HG02840 (cell line): ENCODE results near the gene GLP2R.
"Not testable (repeated sequence)": the region's sequence is repeated elsewhere in the genome, so short reads cannot be mapped to it uniquely, and the experiment has no call there.

Experiments used
- ATAC-seq: cut with Tn5 transposase; IDR thresholded peaks from one replicate; pipeline ENCODE4 v1.9.1; 2021; ENCODE audit warnings: mild to moderate bottlenecking, moderate library complexity, moderate number of reproducible peaks; ENCODE audit not compliant: unreplicated experiment, low FRiP score

Gene GLP2R, protein sequence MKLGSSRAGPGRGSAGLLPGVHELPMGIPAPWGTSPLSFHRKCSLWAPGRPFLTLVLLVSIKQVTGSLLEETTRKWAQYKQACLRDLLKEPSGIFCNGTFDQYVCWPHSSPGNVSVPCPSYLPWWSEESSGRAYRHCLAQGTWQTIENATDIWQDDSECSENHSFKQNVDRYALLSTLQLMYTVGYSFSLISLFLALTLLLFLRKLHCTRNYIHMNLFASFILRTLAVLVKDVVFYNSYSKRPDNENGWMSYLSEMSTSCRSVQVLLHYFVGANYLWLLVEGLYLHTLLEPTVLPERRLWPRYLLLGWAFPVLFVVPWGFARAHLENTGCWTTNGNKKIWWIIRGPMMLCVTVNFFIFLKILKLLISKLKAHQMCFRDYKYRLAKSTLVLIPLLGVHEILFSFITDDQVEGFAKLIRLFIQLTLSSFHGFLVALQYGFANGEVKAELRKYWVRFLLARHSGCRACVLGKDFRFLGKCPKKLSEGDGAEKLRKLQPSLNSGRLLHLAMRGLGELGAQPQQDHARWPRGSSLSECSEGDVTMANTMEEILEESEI

DNA sequence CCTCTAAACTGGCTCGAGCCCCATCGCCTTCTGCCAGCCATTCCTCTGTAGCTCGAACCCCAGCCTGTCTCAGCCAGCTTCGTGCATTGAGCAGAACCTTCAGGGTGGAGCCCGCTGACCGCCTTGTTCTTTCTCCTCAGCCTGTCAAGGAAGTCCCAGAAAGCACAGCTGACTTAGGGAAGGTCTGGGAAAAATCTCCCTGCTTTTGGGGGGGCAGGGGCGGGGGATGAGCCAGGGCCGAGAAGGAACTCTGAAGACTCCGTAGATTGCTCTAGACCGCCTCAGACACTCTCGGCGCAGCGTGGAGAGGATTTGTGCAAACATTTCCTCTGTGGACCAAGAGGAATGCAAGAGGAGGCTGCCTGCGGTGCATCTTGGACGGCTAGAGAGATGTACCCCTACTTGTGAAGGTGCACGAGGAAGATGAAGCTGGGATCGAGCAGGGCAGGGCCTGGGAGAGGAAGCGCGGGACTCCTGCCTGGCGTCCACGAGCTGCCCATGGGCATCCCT lies at the start of gene GLP2R:
Gene GLP2R, plus strand, starts transcription at position 284 of the 510 bp plus-strand sequence. Its CDS starts 140 bp downstream, at position 424.
- ATAC-seq, result no peak

DNA sequence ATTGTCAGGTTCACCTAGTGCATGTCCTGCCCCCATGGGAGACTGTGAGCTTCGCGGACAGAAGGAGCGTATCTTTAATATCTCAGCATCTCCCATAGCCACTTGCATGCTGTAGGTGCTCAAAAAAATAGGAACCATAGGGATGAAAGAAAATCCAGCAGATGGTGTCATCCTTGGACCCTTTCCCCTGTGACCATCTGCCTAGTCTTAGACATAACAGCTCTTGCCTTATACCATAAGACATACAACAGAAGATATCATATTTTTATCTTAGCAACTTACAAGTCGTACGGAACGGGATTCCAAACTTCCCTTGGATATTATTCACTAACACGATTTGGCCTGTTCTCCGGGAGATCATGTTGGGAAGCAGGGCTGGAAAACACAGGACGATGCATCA lies 48.8 kb upstream of the GLP2R start:
- ATAC-seq, result no peak

DNA sequence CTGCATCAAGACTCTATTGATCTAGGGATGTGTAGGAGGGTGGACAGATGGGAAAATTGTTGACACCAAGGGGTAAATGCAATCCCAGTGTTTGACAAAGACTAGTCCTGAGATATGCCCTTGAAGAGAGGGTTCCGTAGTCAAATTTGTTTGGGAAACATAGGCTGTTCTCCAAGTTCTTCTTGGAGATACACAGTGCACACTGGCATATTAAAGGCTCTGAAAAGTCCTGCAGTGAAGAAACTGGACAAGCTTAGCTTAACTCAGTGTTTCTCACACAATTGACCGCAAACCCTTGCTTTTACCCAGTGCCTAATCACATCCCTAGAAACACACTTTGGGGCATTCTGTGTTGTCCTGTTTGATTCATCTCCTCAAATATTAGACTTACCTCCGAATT lies 45.2 kb upstream of the GLP2R start:
- ATAC-seq, result no peak

DNA sequence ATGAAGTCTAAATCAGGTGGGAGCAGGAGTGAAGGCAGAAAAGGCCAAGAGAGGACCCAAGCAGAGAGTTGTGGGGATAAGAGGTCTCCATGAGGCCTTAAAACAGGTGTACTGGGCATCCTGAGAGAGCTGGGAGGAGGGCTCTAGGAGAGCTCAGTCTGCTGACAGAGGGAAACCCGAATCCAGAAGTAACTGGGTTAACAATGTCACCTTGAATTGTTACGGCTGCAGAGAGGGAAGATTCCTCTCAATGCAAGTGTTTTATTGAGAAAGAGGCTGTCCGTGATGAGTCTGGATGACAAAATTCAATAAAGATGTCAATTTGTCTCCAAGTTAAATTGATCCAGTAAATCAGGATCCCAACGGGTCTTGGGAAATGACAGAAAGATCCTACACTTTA lies 42.7 kb upstream of the GLP2R start:
- ATAC-seq, result no peak

DNA sequence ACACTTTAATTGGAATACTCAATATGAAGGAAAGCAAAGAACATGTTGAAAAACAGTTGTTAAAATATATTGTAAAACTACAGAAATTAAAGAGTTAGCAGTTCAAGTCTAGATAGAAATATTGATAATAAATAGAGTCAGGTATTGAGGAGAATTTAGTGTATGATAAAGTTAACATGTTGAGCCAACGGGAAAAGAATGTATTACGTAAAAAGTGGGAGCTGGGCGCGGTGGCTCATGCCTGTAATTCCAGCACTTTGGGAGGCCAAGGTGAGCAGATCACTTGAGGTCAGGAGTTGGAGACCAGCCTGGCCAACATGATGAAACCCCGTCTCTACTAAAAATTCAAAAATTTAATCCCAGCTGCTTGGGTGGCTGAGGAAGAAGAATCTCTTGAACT lies 42.3 kb upstream of the GLP2R start:
- not testable (repeated sequence) for ATAC-seq

DNA sequence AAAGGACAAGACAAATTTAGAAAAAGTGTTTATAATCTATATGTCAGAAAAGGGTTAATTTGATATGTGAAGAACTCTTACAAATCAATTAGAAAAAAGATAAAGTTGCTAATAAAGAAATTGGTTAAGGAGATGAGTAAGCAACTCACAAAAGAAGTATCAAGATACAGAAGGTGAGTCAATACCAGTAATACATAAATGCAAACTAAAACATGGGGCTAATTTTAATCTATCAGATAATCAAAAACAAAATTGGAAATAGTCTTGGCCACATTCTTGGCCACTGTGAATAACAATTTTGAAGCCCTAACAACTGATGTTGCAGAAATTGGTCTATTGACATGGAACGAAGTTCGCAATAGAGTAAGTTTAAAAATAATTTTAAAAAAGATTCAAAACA lies 41.2 kb upstream of the GLP2R start:
- no peak for ATAC-seq

DNA sequence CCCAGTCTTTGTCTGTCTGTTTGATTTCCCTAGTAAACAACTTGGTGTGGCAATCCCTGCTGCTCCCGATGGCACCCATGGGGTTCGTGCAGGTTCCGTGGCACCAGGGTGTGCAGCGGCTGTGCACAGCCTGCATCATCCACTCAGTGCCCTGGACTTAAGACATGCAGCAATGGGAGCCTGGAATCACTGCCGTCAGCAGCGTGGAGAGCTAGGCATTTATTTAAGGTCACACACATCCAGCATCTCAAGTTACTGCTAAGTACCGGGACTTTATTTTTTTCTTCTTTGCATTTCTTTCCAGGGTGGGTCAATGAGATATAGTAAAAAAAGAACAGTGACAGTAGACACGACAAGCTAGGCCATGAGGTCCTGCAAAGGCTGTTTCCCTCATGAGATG lies 37.1 kb upstream of the GLP2R start:
- no peak for ATAC-seq

DNA sequence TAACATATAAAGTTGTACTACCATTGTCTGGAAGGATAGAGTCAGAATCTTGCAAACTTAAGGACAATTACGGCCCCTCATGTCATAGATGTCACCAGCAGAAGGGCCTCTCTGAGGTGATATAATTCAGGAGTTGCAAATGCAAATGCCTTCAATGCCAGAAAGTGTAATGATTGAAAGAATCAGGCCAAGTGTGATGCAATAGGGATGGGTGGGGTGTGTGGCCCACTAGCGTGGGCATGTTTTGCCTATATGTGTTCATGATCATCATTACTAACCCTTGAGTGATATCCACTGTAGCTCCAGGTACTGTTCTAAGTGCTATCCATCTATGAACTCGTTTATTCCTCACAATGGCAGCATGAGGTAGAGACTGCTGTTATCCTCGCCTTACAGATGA lies 35.4 kb upstream of the GLP2R start:
- no peak for ATAC-seq

DNA sequence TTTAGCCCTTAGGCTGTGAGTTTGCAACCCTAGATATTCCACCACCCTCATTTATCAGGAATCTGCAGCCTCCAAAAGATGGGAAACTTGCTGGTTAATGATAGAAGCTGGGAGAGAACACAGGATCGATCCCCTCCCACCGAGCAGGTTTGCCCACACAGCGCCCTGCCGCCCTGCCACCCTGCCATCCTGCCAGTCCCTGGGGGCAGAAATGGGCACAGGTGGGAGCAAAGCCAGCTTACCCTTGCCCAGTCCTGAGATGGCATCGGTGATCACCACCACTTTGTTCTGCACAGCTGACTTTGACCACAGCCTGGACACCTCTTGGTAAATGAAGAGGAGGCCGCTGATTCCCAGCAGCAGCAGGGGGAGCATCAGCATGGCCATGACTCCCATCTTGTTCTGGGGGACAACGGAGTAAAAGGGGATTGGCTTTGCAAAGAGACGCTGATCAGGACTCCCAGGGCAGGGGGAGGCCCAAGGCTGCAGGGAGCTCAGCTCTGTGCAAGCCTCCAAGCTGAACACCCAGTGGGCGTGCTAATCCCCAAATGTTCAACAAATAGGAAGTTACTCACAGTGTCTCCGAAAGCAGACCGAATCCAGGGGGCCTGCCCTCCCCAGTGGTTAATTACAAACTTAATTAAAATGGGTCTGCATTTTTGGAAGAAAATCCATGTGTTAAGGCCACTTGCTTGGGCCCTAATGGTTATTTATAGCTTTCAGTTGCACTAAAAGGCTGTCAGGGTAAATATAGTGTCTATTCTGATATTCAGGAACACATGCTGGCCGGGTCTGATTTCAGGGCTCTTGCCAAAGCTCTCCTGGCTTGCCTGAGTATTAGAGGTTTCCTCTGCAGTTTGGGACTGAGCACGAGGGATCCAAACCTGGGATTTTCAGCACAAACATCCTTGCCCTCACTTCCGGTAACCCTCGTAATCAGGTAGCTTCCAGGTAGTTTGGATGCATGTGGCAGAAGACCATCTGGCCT lies 34.5 kb upstream of the GLP2R start, which contains the start of gene DHRS7C:
Gene DHRS7C, minus strand, starts transcription at position 704 of the 988 bp plus-strand sequence. Its CDS starts 308 bp downstream, at position 396.
- no peak for ATAC-seq

DNA sequence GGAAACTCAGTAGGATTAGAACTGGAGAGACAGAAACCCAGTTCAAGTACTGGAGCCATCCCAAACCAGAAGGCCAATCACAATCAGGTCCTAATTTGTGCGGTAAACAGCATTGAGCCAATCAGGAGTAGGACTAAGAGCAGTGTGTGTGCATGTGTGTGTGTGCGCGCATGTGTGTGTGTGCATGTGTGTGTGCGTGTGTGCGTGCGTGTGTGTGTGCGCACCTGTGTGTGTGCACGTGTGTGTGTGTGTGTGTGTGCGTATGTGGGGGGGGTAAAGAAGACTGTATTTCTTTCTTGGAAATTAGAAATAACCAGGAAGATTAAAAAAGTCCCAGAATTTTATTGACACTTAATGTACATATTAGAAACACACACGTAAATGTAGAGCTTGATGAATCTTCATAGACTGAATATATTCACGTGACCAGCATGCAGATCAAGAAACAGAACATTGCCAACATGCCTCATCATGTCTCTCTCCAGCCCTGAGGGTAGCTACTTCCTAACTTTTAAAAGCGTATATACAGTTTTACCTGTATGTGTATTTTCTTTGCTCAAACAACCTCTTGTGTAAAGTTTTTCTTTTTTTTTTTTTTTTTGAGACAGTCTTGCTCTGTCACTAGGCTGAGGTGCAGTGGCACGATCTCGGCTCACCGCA lies 33.4 kb upstream of the GLP2R start:
- ATAC-seq, result no peak

DNA sequence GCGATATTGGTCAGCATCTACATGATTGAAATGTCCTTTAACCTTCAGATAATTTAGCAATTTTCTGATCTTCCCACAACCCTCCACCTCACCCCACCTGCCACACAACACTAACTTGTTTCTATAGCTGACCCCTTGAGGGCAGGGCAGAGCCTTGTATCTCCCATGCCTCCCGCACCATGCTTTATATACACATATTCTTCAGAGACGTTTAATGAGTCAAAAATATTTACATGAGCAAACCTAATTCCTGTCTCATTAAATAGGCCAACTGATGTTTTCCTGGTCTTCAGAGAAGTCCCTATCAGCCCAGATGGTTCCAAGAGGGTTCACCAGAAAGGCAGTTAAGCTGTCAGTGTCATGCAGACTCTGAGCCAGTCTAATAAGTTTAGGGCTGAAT lies 27.7 kb upstream of the GLP2R start:
- no peak for ATAC-seq

DNA sequence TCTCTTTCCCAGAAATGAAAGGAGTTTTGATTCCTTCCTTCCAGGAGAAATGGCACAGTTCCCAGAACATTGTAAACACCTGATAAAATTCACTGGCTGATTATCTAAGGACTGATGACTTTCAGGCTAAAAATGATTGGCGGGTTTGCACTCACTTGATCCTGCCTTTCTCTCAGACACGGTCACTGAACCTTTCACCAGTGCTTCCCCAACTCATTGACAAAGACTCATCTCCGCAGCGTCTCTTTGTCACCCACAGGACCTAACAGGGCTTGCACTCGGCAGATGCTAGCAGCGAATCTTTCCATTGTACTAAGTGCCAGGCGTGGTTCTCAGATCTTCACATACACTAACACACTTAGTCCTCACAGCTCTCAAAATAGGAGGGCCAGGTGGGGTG lies 27.0 kb upstream of the GLP2R start:
- no peak for ATAC-seq

DNA sequence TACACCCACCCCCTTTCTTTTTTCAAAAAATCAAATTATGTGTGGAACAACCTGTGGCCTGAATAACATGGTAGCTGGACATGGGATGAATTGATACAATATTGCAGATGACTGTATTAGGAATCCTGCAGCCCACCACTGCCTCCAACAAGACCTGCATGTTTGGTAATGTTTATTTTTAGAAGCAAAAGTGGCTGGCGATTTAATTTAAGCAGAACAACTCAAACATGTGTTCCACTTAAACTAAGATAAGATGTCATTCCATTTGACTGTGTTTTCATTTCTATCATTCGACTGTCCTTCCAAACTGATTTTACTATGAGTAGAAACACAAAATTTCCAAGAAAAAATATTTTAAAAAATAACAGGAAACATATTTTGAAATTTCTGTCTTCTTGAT lies 24.2 kb upstream of the GLP2R start:
- ATAC-seq, result no peak

DNA sequence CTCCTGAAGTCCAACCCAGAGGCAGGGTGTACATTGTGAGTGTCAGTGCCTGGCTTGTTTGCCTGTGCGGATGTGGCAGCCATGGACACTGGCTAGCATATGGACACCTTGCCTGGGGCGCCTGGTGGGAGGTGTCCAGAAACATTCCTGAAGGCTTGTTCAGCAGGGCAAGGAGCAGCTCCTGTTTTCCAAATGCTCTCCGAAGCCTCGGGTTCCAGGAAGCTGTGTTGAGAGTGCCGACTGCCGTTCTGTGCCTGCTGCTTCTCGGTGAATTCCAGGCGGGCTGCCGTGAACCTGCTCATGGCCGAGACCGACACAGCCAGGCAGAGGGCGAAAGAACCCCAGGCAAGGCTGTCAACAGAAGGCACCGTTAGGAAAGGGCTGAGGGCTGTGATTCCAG lies 23.4 kb upstream of the GLP2R start:
- ATAC-seq, result no peak

DNA sequence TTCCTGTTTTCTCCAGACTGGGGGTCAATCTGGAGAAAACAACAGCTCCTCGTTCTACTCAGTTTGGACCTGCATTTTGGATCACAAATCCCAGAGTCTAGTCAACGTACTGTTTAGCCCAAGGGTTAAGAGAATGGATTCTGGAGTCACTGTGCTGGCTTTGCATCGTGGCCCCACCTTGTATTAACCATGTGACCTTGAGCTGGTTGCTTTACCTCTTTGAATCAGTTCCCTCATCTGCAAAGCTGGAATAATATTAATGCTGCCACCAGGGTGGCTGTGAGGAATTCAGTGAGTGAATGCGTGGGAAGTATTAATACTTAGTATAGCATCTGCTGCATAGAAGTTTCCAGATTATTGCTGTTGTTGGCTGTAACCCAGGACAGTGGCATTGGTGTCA lies 23.0 kb upstream of the GLP2R start:
- ATAC-seq, result no peak

DNA sequence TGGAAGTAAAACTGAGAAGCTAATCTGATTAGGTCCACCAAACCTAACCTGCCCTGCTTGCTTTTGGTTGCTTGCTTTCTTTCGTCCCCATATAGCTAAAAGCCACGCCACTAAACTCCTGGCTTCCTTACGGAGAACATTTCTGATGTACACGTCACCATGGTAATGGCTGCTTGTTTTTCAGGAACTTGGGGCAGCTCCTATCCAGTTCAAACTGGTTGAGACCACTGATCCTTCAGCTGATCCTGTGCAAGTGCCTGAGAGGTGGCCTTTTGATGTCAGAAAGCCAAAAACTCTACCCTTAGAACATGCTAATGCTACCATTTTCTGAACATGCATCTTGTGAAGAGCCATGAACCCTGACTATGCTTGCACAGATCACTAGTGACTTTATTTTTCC lies 20.0 kb upstream of the GLP2R start:
- no peak for ATAC-seq

DNA sequence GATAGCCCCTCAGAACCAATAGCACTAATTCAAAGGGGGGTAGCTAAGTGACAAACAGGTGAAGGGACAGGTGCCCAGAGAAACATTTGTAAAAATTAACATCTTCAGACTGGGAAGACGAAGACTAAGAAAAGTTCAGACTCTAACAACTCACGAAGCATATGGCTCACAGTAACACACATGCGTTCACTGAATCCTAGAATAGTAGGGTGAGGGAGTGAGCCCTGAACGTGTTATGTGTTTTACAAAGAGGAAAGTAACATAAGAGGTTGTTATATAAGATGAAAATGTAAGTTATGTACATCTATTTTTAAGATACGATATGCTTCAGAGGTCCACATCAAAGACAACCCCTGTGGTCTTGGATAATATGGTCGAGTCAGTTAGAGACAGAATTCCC lies 19.0 kb upstream of the GLP2R start:
- no peak for ATAC-seq

DNA sequence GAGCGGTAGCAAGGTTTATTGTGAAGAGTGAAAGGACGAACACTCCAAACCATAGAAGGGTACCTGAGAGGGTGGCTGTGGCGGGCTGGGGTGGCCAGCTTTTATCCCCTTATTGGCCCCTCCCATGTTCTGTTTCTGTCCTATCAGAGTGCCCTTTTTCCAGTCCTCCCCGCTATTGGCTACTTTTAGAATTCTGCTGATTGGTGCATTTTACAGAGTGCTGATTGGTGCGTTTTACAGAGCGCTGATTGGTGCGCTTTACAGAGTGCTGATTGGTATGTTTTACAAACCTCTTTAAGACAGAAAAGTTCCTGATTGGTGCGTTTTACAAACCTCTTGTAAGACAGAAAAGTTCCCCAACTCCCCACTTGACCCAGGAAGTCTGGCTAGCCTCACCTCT lies 16.3 kb upstream of the GLP2R start:
- ATAC-seq, result no peak

DNA sequence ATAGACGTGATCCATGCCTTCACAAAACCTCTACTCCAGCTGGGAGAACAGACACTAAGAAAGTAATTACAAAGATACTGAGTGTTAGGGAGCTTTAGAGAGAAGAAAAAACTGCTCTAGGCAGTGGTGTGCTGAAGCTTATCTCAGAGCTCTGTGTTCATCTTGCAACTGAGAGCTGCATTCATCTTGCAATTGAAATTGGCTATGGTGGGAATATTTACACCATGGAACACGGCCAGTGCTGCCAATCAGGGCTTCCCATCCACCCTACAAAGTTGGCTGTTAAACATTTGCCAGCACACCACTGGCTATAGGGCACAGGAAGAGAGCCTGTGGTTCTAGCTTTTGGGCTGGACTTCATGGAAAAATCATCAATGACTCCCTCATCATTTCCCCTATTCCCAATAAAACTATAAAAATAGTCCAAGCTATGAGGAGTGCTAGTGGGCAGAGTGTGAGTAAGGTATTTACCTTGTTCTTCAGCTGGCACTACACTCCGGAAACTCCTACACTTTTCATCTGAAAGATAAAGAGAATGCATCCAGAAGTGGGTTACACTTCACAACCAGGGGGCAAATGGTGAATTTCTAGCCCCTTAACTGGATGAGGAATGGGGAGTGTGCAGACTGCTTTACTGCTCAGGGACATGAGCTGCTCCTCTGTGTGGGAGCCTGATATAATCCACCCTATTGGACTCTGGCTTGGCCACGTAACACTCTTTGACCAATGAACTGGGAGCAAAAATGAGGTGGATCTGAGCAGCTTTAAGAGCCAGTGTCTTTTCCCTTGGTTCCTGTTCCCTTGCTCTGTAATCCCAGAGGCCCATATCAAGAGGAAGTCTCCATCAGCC lies 15.4 kb upstream of the GLP2R start:
- ATAC-seq, result no peak
